Brain pericyte (primary cell): ENCODE results near the gene ZNF451.

Source experiments
- DNase-seq: peaks from one replicate; pipeline ENCODE4 v3.0.0-alpha.2; 2012; ENCODE audit warnings: low read depth, low spot score

The ZNF451 gene

GRCh38 chr6:57147955-57148858 is 58.2 kb downstream of the ZNF451 start:
- DNase-seq: no peak

- DNase-seq: no peak
These were observed 68.7 kb downstream of the ZNF451 start for GRCh38 chr6:57158658-57159057.

GRCh38 chr6:57159127-57159526 is 69.1 kb downstream of the ZNF451 start:
- no peak for DNase-seq

- no peak for DNase-seq
These were observed 72.0 kb downstream of the ZNF451 start for GRCh38 chr6:57162028-57162427.

- DNase-seq: no peak
These were observed 72.5 kb downstream of the ZNF451 start for GRCh38 chr6:57162516-57162915.

- no peak for DNase-seq
These were observed 74.0 kb downstream of the ZNF451 start for GRCh38 chr6:57163956-57164355.

GRCh38 chr6:57165080-57165479 is 75.1 kb downstream of the ZNF451 start:
- DNase-seq: no peak

GRCh38 chr6:57172136-57173055 is 82.4 kb downstream of the ZNF451 start, which contains the start of gene BAG2:
TSS of gene BAG2 (plus strand) at chr6:57172326. CDS start at chr6:57172698, 372 bp downstream.
- peak; percentile 47 for DNase-seq

- no peak for DNase-seq
These were observed 83.3 kb downstream of the ZNF451 start for GRCh38 chr6:57173056-57173885.

GRCh38 chr6:57173886-57174510 is 84.0 kb downstream of the ZNF451 start:
- no peak for DNase-seq

- DNase-seq: no peak
These were observed 84.5 kb downstream of the ZNF451 start for GRCh38 chr6:57174511-57174907.

GRCh38 chr6:57177545-57178265 is 87.7 kb downstream of the ZNF451 start:
- DNase-seq: no peak

GRCh38 chr6:57180596-57180995 is 90.6 kb downstream of the ZNF451 start:
- DNase-seq: no peak

GRCh38 chr6:57182017-57182432 is 92.0 kb downstream of the ZNF451 start:
- DNase-seq: no peak

- DNase-seq: no peak
These were observed 93.3 kb downstream of the ZNF451 start for GRCh38 chr6:57183336-57183735.

GRCh38 chr6:57190140-57190539 is 100.2 kb downstream of the ZNF451 start:
- no peak for DNase-seq

GRCh38 chr6:57193177-57193576 is 103.2 kb downstream of the ZNF451 start:
- no peak for DNase-seq

GRCh38 chr6:57195457-57195856 is 105.5 kb downstream of the ZNF451 start:
- no peak for DNase-seq

GRCh38 chr6:57198926-57199636 is 109.1 kb downstream of the ZNF451 start:
- DNase-seq: no peak

GRCh38 chr6:57201718-57202117 is 111.7 kb downstream of the ZNF451 start:
- DNase-seq: no peak
